OCI-LY1 (cell line): Measurements from ENCODE around the gene SYNM.

Experiments used
- EZH2 ChIP-seq: fragments of 200-600 bp; sonication (generic), shearing (Covaris generic); IDR thresholded peaks from 2 replicates; pipeline ENCODE4 v1.8.0; 2017; ENCODE audit warnings: borderline replicate concordance, mixed run types, mild to moderate bottlenecking, antibody characterized with exemption, low read length, moderate library complexity, mixed read lengths
- TF ChIP-seq, protein P1 (sequence below): fragments of 200-600 bp; sonication (generic), shearing (Covaris generic); IDR thresholded peaks from 2 replicates; pipeline ENCODE4 v1.5.1; 2017; ENCODE audit warnings: mild to moderate bottlenecking, antibody characterized with exemption, low read length, moderate library complexity, mixed read lengths

DNA sequence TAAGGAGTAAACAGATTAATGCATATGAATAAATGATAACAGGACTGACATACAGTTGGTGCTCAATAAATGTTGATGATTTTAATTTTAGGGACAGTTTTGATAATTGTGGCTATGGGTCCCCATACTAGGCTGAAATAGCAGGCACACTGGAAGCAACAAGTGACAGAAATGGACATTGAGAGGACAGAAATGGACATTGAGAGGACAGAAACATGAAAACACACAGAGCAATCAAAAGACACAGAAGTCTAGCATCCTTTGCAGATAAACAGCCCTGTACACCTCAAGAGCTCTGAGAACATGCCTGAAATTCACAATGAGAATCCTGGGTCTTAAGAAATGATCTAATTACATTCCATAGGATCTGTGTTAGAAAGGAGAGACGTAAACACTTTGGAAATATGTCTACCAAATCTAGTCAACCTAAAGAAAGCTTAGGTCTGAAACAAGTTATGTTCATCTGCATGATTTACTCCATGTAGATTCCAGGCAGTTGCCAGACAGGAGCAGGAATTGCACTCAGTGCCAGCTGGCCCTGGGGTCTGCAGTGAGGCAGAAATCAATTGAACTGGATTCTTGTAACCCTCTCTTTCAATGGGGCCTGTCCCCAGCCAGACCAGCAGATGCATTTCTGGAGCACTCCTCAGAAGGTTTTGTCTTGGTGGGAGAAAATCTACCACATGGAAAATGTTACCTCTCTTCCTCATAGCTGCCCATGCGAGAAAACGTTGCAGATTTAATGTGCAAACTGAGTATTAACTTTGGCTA lies 60.3 kb downstream of the SYNM start:
- TF ChIP-seq, protein P1, sequence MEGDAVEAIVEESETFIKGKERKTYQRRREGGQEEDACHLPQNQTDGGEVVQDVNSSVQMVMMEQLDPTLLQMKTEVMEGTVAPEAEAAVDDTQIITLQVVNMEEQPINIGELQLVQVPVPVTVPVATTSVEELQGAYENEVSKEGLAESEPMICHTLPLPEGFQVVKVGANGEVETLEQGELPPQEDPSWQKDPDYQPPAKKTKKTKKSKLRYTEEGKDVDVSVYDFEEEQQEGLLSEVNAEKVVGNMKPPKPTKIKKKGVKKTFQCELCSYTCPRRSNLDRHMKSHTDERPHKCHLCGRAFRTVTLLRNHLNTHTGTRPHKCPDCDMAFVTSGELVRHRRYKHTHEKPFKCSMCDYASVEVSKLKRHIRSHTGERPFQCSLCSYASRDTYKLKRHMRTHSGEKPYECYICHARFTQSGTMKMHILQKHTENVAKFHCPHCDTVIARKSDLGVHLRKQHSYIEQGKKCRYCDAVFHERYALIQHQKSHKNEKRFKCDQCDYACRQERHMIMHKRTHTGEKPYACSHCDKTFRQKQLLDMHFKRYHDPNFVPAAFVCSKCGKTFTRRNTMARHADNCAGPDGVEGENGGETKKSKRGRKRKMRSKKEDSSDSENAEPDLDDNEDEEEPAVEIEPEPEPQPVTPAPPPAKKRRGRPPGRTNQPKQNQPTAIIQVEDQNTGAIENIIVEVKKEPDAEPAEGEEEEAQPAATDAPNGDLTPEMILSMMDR, result no peak
- TF ChIP-seq EZH2, result no peak
